ENCODE measurements around the gene SH3RF1. TPM values are rescaled to one million over a fixed set of nuclear protein-coding genes. Genes with fewer than 3 reads are reported as not detected.

SH3RF1 gene
- total RNA-seq, 1 experiment from 2014 or later = 15.3 TPM

GRCh38 chr4:169100670-169101101, 170.1 kb downstream of the SH3RF1 start:
- Histone ChIP-seq H3K4me1 (ENCODE audit: insufficient read depth, low read length) (peaks cover 3% of the 10 kb centered on the region; the same call in 1 of the 2 replicates), H3K14ac (ENCODE audit: insufficient read depth, low read length) (no peak overlapping the region), H2BK120ac (ENCODE audit: low read depth, low read length, poor library complexity, severe bottlenecking) (no peak overlapping the region), H4K8ac (replicated peaks; ENCODE audit: insufficient read length, low read depth, low read length) (no peak overlapping the region), H3K9me3 (ENCODE audit: control insufficient read depth, low read depth, low read length) (no peaks in the 10 kb centered on the region), H3K9ac (ENCODE audit: extremely low read depth, insufficient read length, low read length) (no peak overlapping the region), H3K4ac (ENCODE audit: low read depth, low read length) (no peak overlapping the region), H3K23me2 (ENCODE audit: insufficient read length, low read depth, low read length, poor library complexity, severe bottlenecking) (no peaks in the 10 kb centered on the region), H3K27ac (ENCODE audit: insufficient read length, low read depth, low read length) (no peak overlapping the region), H3T11ph (ENCODE audit: low read length) (no peak overlapping the region), H3K79me2 (ENCODE audit: insufficient read depth, low read length) (no peaks in the 10 kb centered on the region), H3K27me3 (ENCODE audit: insufficient read depth, low read length) (no peaks in the 10 kb centered on the region), H3K23ac (ENCODE audit: insufficient read length, low read depth, low read length) (no peak overlapping the region), H2BK15ac (ENCODE audit: low read depth, low read length) (no peak overlapping the region), H3K18ac (ENCODE audit: insufficient read length, low read depth, low read length) (no peak overlapping the region), H2BK5ac (ENCODE audit: insufficient read length, low read length) (no peak overlapping the region), H2BK20ac (ENCODE audit: low read depth, low read length, poor library complexity, severe bottlenecking) (no peak overlapping the region), H4K20me1 (ENCODE audit: control insufficient read depth, insufficient read depth, insufficient read length) (no peaks in the 10 kb centered on the region), H4K91ac (ENCODE audit: insufficient read length, low read depth, low read length) (no peak overlapping the region), H3K56ac (ENCODE audit: insufficient read length, low read depth, low read length) (no peak overlapping the region), H3K4me2 (ENCODE audit: insufficient read depth, insufficient read length, low read length) (no peak overlapping the region), H2AFZ (ENCODE audit: low read length) (no peak overlapping the region), H3K79me1 (ENCODE audit: insufficient read depth, low read depth, low read length, poor library complexity, severe bottlenecking) (no peaks in the 10 kb centered on the region), H2BK12ac (ENCODE audit: insufficient read length, low read depth, low read length) (no peak overlapping the region), H4K5ac (ENCODE audit: insufficient read length, low read depth, low read length) (no peak overlapping the region), H2AK5ac (ENCODE audit: insufficient read length, low read length) (no peak overlapping the region)
- no peak overlapping the region for H3K4me3 Mint-ChIP-seq
- no peaks in the 10 kb centered on the region for H3K27me3 Mint-ChIP-seq (ENCODE audit: low read depth)
- TF ChIP-seq CTCF (conservative IDR thresholded peaks at IDR 0.05) = no peak
- H3K27ac Mint-ChIP-seq = peak overlapping the region in 2 of 3 experiments; percentile 56 to 95; a peak in 3 of 7 replicates
- WGBS (ENCODE audit: extremely low coverage, insufficient read length, low lambda C conversion rate) = no CpG with 5 or more reads among the region's 4 CpGs
- no peaks in the 10 kb centered on the region for H3K9me3 Mint-ChIP-seq
- DNase-seq = no peak
- H3K36me3 Mint-ChIP-seq (ENCODE audit: insufficient read depth in 1 of 3, low read depth in 3 of 3) = peaks cover 10 to 29% (median 22%) of the 10 kb centered on the region in 3 experiments
- H3K4me1 Mint-ChIP-seq = peaks cover 34 to 37% of the 10 kb centered on the region in 2 experiments

Data from H9 (cell line).